Progenitor cell of endocrine pancreas (in vitro differentiated cells): ENCODE measurements around the gene CAPZA1. TPM values are rescaled to one million over a fixed set of nuclear protein-coding genes. Genes with fewer than 3 reads are reported as not detected.

Experiments used
- DNase-seq: peaks from one replicate; pipeline ENCODE4 v3.0.0; 2021; ENCODE audit warnings: low spot score; ENCODE audit not compliant: unreplicated experiment
- H3K27ac Mint-ChIP-seq: 2 replicates; pipeline ENCODE4 v1.8.0; 2021; ENCODE audit warnings: mild to moderate bottlenecking, moderate library complexity, mixed read lengths
- H3K27me3 Mint-ChIP-seq: 2 replicates; pipeline ENCODE4 v1.8.0; 2021; ENCODE audit warnings: mixed read lengths
- H3K36me3 Mint-ChIP-seq: 2 replicates; pipeline ENCODE4 v1.8.0; 2022; ENCODE audit warnings: mixed read lengths; ENCODE audit not compliant: insufficient read depth
- H3K4me1 Mint-ChIP-seq: 2 replicates; pipeline ENCODE4 v1.8.0; 2021; ENCODE audit warnings: low read depth, mixed read lengths
- H3K4me3 Mint-ChIP-seq: 2 replicates; pipeline ENCODE4 v1.8.0; 2021; ENCODE audit warnings: low read depth, mild to moderate bottlenecking, moderate library complexity, mixed read lengths
- H3K9me3 Mint-ChIP-seq: 2 replicates; pipeline ENCODE4 v1.8.0; 2021; ENCODE audit warnings: low read depth, mixed read lengths
- CTCF ChIP-seq: fragments of 200-600 bp; sonication (generic); IDR thresholded peaks from one replicate; pipeline ENCODE4 v1.5.0; 2021; ENCODE audit warnings: antibody characterized with exemption, mild to moderate bottlenecking; ENCODE audit not compliant: unreplicated experiment
- long read RNA-seq: library from polyadenylated mRNA; unstranded; transcript quantifications from one replicate; pipeline ENCODE4 v2.0.0, GENCODE V29; 2020
- total RNA-seq: library from RNA; stranded (reverse); gene quantifications from 2 replicates; pipeline ENCODE4 v1.2.1, GENCODE V29; 2021

Gene CAPZA1
- total RNA-seq, result 125 and 129 TPM in 2 replicates
- long read RNA-seq, transcript CAPZA1-201 (10 exons, 3,020 nt), result major isoform, 561 of 677 reads
- long read RNA-seq, transcript CAPZA1-205 (3 exons, 739 nt), result minor isoform, 77 of 677 reads
- long read RNA-seq, partial matches to known transcripts, result 9 of 677 reads
- long read RNA-seq, other reads (novel, unspliced or antisense), result 29 of 677 reads

GRCh38 chr1:112619518-112620376 is at the start of gene CAPZA1:
Gene CAPZA1, plus strand, starts transcription at chr1:112619832. Its CDS starts 13 bp downstream, at chr1:112619845.
- peak; percentile 71 for DNase-seq
- Mint-ChIP-seq H3K9me3 (no peaks in the 10 kb centered on the region), H3K4me3 (peak within 1 kb of the TSS; percentile 97), H3K27me3 (no peaks in the 10 kb centered on the region), H3K27ac (peak within 1 kb of the TSS; percentile 99), H3K36me3 (peaks cover 1% of the 10 kb centered on the region), H3K4me1 (peaks cover 13% of the 10 kb centered on the region)
- no peak for TF ChIP-seq CTCF

GRCh38 chr1:112575154-112575804 is 44.4 kb upstream of the CAPZA1 start:
- H3K36me3 Mint-ChIP-seq, result peaks cover 19% of the 10 kb centered on the region
- no peak for DNase-seq
- no peaks in the 10 kb centered on the region for H3K9me3 Mint-ChIP-seq
- no peaks in the 10 kb centered on the region for H3K27me3 Mint-ChIP-seq
- no peak overlapping the region for H3K27ac Mint-ChIP-seq
- no peaks in the 10 kb centered on the region for H3K4me1 Mint-ChIP-seq
- TF ChIP-seq CTCF, result no peak
- H3K4me3 Mint-ChIP-seq, result no peak overlapping the region

- Mint-ChIP-seq H3K36me3 (peaks cover 20% of the 10 kb centered on the region), H3K27me3 (no peaks in the 10 kb centered on the region), H3K4me1 (no peaks in the 10 kb centered on the region), H3K9me3 (no peaks in the 10 kb centered on the region), H3K4me3 (no peak overlapping the region), H3K27ac (no peak overlapping the region)
- no peak for TF ChIP-seq CTCF
- no peak for DNase-seq
Observed at GRCh38 chr1:112576240-112576639, 43.4 kb upstream of the CAPZA1 start.

- Mint-ChIP-seq H3K27ac (no peak overlapping the region), H3K4me1 (no peaks in the 10 kb centered on the region)
Observed at GRCh38 chr1:112579801-112580510, 39.7 kb upstream of the CAPZA1 start.

More at GRCh38 chr1:112579801-112580510, 39.7 kb upstream of the CAPZA1 start:
- Mint-ChIP-seq H3K9me3 (no peaks in the 10 kb centered on the region), H3K27me3 (no peaks in the 10 kb centered on the region), H3K4me3 (no peak overlapping the region), H3K36me3 (peaks cover 18% of the 10 kb centered on the region)
- no peak for TF ChIP-seq CTCF
- no peak for DNase-seq
